ENCODE data around the gene AP1B1.

AP1B1 gene

DNA sequence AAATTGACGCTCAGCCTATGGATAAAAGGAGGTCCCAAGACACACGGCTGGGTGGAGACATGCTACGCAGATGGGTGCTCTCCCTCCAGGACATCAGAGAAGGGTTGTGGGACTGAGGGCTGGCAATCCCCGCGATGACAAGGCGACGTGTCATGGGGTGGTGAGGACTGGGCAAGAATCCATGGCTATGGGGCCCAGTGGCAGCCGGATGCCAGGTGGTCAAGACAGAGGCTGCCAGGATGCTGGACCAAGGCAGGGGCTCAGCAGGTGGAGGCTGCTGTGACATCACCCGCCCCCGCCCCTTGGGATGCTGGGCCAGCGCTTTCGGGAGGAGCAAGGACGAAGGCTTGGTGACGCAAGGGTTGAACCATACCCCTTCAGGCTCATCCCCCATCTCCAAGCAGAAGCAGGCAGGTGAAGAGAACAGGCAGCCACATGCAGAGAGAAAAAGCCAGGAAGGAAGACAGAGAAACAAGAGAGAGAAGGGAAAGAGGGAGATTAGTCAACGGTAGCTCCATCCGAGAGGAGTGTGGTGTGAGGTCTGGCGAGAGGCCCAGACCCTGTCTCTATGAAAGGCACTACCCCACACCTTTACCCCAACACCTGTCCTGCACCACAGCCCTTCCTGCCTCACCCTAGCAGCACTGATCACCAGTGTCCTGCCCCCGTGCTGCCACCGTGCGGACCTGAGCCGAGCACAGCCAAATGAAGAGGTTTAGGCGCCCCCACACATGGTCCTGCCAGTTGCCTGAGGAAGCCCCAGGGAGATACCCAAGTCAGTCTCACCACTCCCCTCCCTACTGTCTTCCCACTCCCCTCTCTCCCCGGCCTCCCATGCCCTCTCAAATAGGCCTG is 48.8 kb downstream of the AP1B1 start:
- no peak overlapping the region for H3K4me3 Mint-ChIP-seq
- H3K36me3 Mint-ChIP-seq (ENCODE audit: low read depth) = peaks cover 44% of the 10 kb centered on the region
- no peaks in the 10 kb centered on the region for H3K9me3 Mint-ChIP-seq

DNA sequence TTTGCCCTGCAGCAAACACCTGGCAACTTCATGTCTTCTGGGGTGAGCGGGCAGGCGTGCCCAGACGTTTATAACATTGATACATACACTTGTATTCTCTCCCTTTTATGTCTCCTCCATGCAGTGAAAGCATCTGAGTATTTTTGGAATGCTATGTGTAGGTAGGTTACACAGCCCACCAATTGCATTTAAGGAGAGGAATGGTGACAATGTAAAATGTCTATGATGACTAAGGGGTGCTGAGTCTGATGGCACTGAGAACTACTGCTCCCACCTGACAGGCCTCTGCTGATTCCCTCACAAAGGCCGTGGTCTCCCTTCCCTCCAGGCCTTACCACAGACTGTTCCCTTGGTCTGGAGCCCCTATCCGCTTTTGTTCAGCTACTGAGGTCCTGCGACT is 50.0 kb downstream of the AP1B1 start:
- Mint-ChIP-seq H3K36me3 (ENCODE audit: low read depth) (peaks cover 51% of the 10 kb centered on the region), H3K27me3 (ENCODE audit: low read depth) (no peaks in the 10 kb centered on the region), H3K4me3 (no peak overlapping the region), H3K9me3 (no peaks in the 10 kb centered on the region), H3K27ac (no peak overlapping the region), H3K4me1 (no peaks in the 10 kb centered on the region)
- TF ChIP-seq CTCF (IDR thresholded peaks at IDR 0.05; ENCODE audit: unreplicated experiment in 3 of 3) = no peak

More for the DNA sequence above, 48.8 kb downstream of the AP1B1 start:
- H3K4me1 Mint-ChIP-seq = peaks cover 5% of the 10 kb centered on the region
- no peaks in the 10 kb centered on the region for H3K27me3 Mint-ChIP-seq (ENCODE audit: low read depth)
- H3K27ac Mint-ChIP-seq = no peak overlapping the region
- TF ChIP-seq CTCF (IDR thresholded peaks at IDR 0.05; ENCODE audit: unreplicated experiment in 3 of 3) = no peak

- Mint-ChIP-seq H3K27ac (no peak overlapping the region), H3K9me3 (no peaks in the 10 kb centered on the region), H3K4me3 (no peak overlapping the region), H3K36me3 (ENCODE audit: low read depth) (peaks cover 48% of the 10 kb centered on the region), H3K4me1 (no peaks in the 10 kb centered on the region), H3K27me3 (ENCODE audit: low read depth) (no peaks in the 10 kb centered on the region)
- no peak for TF ChIP-seq CTCF (IDR thresholded peaks at IDR 0.05; ENCODE audit: unreplicated experiment in 3 of 3)
These were observed 50.6 kb downstream of the AP1B1 start for GRCh38 chr22:29337631-29338284.

GRCh38 chr22:29336751-29337490 is 51.4 kb downstream of the AP1B1 start:
- no peak overlapping the region for H3K4me3 Mint-ChIP-seq

GRCh38 chr22:29335656-29336055 is 52.7 kb downstream of the AP1B1 start:
- Mint-ChIP-seq H3K36me3 (ENCODE audit: low read depth) (peaks cover 43% of the 10 kb centered on the region), H3K9me3 (no peaks in the 10 kb centered on the region), H3K27ac (no peak overlapping the region), H3K4me3 (no peak overlapping the region), H3K27me3 (ENCODE audit: low read depth) (no peaks in the 10 kb centered on the region), H3K4me1 (peaks cover 8% of the 10 kb centered on the region)
- TF ChIP-seq CTCF (IDR thresholded peaks at IDR 0.05; ENCODE audit: unreplicated experiment in 3 of 3) = no peak

More at GRCh38 chr22:29336751-29337490, 51.4 kb downstream of the AP1B1 start:
- no peak for TF ChIP-seq CTCF (IDR thresholded peaks at IDR 0.05; ENCODE audit: unreplicated experiment in 3 of 3)
- Mint-ChIP-seq H3K27me3 (ENCODE audit: low read depth) (no peaks in the 10 kb centered on the region), H3K36me3 (ENCODE audit: low read depth) (peaks cover 44% of the 10 kb centered on the region), H3K9me3 (no peaks in the 10 kb centered on the region), H3K4me1 (peaks cover 4% of the 10 kb centered on the region), H3K27ac (no peak overlapping the region)

Data from nephron (organoid).